Measurements from ENCODE around the gene OTOF.

OTOF gene

GRCh38 chr2:26507932-26508331 is 30.0 kb upstream of the OTOF start:
- TF ChIP-seq TAF1 (IDR thresholded peaks at IDR 0.05; ENCODE audit: borderline replicate concordance, insufficient read depth, low read length) (no peak), REST (IDR thresholded peaks at IDR 0.05; ENCODE audit: insufficient read depth in 1 of 2, low read depth in 2 of 2, low read length in 2 of 2) (no peak), SIN3A (IDR thresholded peaks at IDR 0.05; ENCODE audit: borderline replicate concordance, insufficient read depth, low read length) (no peak), FOXP2 (optimal IDR thresholded peaks at IDR 0.05; ENCODE audit: borderline replicate concordance, extremely low read depth, extremely low read length, insufficient read depth) (no peak), POLR2AphosphoS5 (IDR thresholded peaks at IDR 0.05; ENCODE audit: low read depth, low read length) (no peak)

- TF ChIP-seq POLR2AphosphoS5 (IDR thresholded peaks at IDR 0.05; ENCODE audit: low read depth, low read length): no peak
- no peak for TF ChIP-seq SIN3A (IDR thresholded peaks at IDR 0.05; ENCODE audit: borderline replicate concordance, insufficient read depth, low read length)
- TF ChIP-seq REST (IDR thresholded peaks at IDR 0.05; ENCODE audit: insufficient read depth in 1 of 2, low read depth in 2 of 2, low read length in 2 of 2): no peak
- no peak for TF ChIP-seq FOXP2 (optimal IDR thresholded peaks at IDR 0.05; ENCODE audit: borderline replicate concordance, extremely low read depth, extremely low read length, insufficient read depth)
- no peak for TF ChIP-seq TAF1 (IDR thresholded peaks at IDR 0.05; ENCODE audit: borderline replicate concordance, insufficient read depth, low read length)
These were observed 29.2 kb upstream of the OTOF start for GRCh38 chr2:26507088-26507487.

- TF ChIP-seq TAF1 (IDR thresholded peaks at IDR 0.05; ENCODE audit: borderline replicate concordance, insufficient read depth, low read length) (no peak), POLR2AphosphoS5 (IDR thresholded peaks at IDR 0.05; ENCODE audit: low read depth, low read length) (no peak)
These were observed 28.4 kb upstream of the OTOF start for GRCh38 chr2:26506279-26506678.

GRCh38 chr2:26504002-26504401 is 26.1 kb upstream of the OTOF start:
- TF ChIP-seq TAF1 (IDR thresholded peaks at IDR 0.05; ENCODE audit: borderline replicate concordance, insufficient read depth, low read length) (no peak), FOXP2 (optimal IDR thresholded peaks at IDR 0.05; ENCODE audit: borderline replicate concordance, extremely low read depth, extremely low read length, insufficient read depth) (no peak), REST (IDR thresholded peaks at IDR 0.05; ENCODE audit: insufficient read depth in 1 of 2, low read depth in 2 of 2, low read length in 2 of 2) (no peak), POLR2AphosphoS5 (IDR thresholded peaks at IDR 0.05; ENCODE audit: low read depth, low read length) (no peak), SIN3A (IDR thresholded peaks at IDR 0.05; ENCODE audit: borderline replicate concordance, insufficient read depth, low read length) (no peak)

GRCh38 chr2:26503231-26503880 is 25.4 kb upstream of the OTOF start:
- TF ChIP-seq TAF1 (IDR thresholded peaks at IDR 0.05; ENCODE audit: borderline replicate concordance, insufficient read depth, low read length) (no peak), REST (IDR thresholded peaks at IDR 0.05; ENCODE audit: insufficient read depth in 1 of 2, low read depth in 2 of 2, low read length in 2 of 2) (no peak), SIN3A (IDR thresholded peaks at IDR 0.05; ENCODE audit: borderline replicate concordance, insufficient read depth, low read length) (no peak), POLR2AphosphoS5 (IDR thresholded peaks at IDR 0.05; ENCODE audit: low read depth, low read length) (no peak), FOXP2 (optimal IDR thresholded peaks at IDR 0.05; ENCODE audit: borderline replicate concordance, extremely low read depth, extremely low read length, insufficient read depth) (no peak)

Data from PFSK-1 (cell line).